Fibroblast of lung (primary cell): ENCODE measurements around the gene IGF2.

Experiments
- CTCF ChIP-seq, 2 donors: IDR thresholded peaks in 1 of 2; conservative IDR thresholded peaks in 1 of 2; 1 replicate in 1 of 2; 2 replicates in 1 of 2; pipeline ENCODE4 v1.5.1; 2011 to 2012; ENCODE audit warnings: low read length in 2 of 2, control low read depth in 1 of 2, inconsistent platforms in 1 of 2, low read depth in 1 of 2, mild to moderate bottlenecking in 1 of 2
- EZH2 ChIP-seq: IDR thresholded peaks from 2 replicates; pipeline ENCODE4 v1.5.1; 2012; ENCODE audit warnings: low read length, control low read depth, mild to moderate bottlenecking; ENCODE audit errors: missing control alignments

GRCh38 chr11:2164861-2165555 lies 25.8 kb upstream of the IGF2 start:
- TF ChIP-seq CTCF (conservative IDR thresholded peaks at IDR 0.05 in 1 of 2, IDR thresholded peaks at IDR 0.05 in 1 of 2; ENCODE audit: low read depth in 1 of 2, low read length in 2 of 2): no peak
- TF ChIP-seq EZH2: no peak
